Medulla oblongata (tissue), 1 donor: ENCODE results near the gene OLFML1.

Source experiments
- DNase-seq: peaks from one replicate; pipeline ENCODE4 v3.0.0-alpha.2; 2015; ENCODE audit errors: extremely low spot score

The OLFML1 gene

GRCh38 chr11:7532405-7533145, 47.3 kb downstream of the OLFML1 start:
- no peak for DNase-seq

GRCh38 chr11:7533199-7534041, 48.1 kb downstream of the OLFML1 start:
- no peak for DNase-seq

- no peak for DNase-seq
These were observed 48.7 kb downstream of the OLFML1 start for GRCh38 chr11:7534042-7534378.

- DNase-seq = no peak
These were observed 50.8 kb downstream of the OLFML1 start for GRCh38 chr11:7536100-7536499.

GRCh38 chr11:7537265-7537664, 52.0 kb downstream of the OLFML1 start:
- no peak for DNase-seq

GRCh38 chr11:7538031-7538430, 52.7 kb downstream of the OLFML1 start:
- DNase-seq = peak; percentile 49

GRCh38 chr11:7538466-7539454, 53.5 kb downstream of the OLFML1 start:
- no peak for DNase-seq

GRCh38 chr11:7540830-7541555, 55.7 kb downstream of the OLFML1 start:
- DNase-seq = no peak

- no peak for DNase-seq
These were observed 58.0 kb downstream of the OLFML1 start for GRCh38 chr11:7543302-7543701.

- DNase-seq = no peak
These were observed 58.7 kb downstream of the OLFML1 start for GRCh38 chr11:7544021-7544420.

GRCh38 chr11:7545611-7546010, 60.3 kb downstream of the OLFML1 start:
- DNase-seq = no peak

- DNase-seq = no peak
These were observed 61.1 kb downstream of the OLFML1 start for GRCh38 chr11:7546324-7546791.

- no peak for DNase-seq
These were observed 62.4 kb downstream of the OLFML1 start for GRCh38 chr11:7547687-7548086.

GRCh38 chr11:7548659-7549274, 63.5 kb downstream of the OLFML1 start:
- no peak for DNase-seq

- DNase-seq = no peak
These were observed 64.4 kb downstream of the OLFML1 start for GRCh38 chr11:7549681-7550080.

GRCh38 chr11:7551571-7551970, 66.3 kb downstream of the OLFML1 start:
- DNase-seq = no peak

- DNase-seq = no peak
These were observed 67.4 kb downstream of the OLFML1 start for GRCh38 chr11:7552666-7553065.

GRCh38 chr11:7555052-7555699, 69.9 kb downstream of the OLFML1 start:
- DNase-seq = peak; percentile 81

- DNase-seq = no peak
These were observed 72.7 kb downstream of the OLFML1 start for GRCh38 chr11:7558046-7558445.
